OCI-LY7 (cell line): Measurements from ENCODE around the gene POU2F3. TPM values are rescaled to one million over a fixed set of nuclear protein-coding genes. Genes with fewer than 3 reads are reported as not detected.

Experiments used
- BruUV-seq: library from RNA; stranded (reverse); fragments of 400-500 nt; replicated peaks from 2 replicates; lab custom pipeline; 2021; lab: Mats Ljungman, UMichigan
- CTCF ChIA-PET: fragments of 300-600 bp; sonication (Branson Sonifier 250); formaldehyde crosslinking; loops from one replicate; lab custom pipeline; 2022; ENCODE audit warnings: antibody characterized with exemption; ENCODE audit not compliant: unreplicated experiment; lab: Charles Lee
- POLR2A ChIA-PET: fragments of 300-600 bp; sonication (Branson Sonifier 250); formaldehyde crosslinking; loops from one replicate; lab custom pipeline; 2022; ENCODE audit warnings: antibody characterized with exemption; lab: Charles Lee
- DNase-seq: peaks from one replicate; pipeline ENCODE4 v3.0.0-alpha.2; 2015; ENCODE audit warnings: low spot score
- H2AFZ ChIP-seq: fragments of 200-600 bp; sonication (generic), shearing (Covaris generic); 2 replicates; pipeline ENCODE4 v1.6.1; 2014; ENCODE audit warnings: mild to moderate bottlenecking, antibody characterized with exemption, low read length, moderate library complexity
- H3K27ac ChIP-seq: fragments of 200-600 bp; sonication (generic); 2 replicates; pipeline ENCODE4 v1.5.1; 2014; ENCODE audit warnings: mixed run types, low read depth, mild to moderate bottlenecking, moderate library complexity, low read length, inconsistent platforms; ENCODE audit not compliant: poor library complexity, severe bottlenecking
- H3K36me3 ChIP-seq: fragments of 200-600 bp; sonication (generic); 2 replicates; pipeline ENCODE4 v1.6.1; 2014; ENCODE audit warnings: mild to moderate bottlenecking, antibody characterized with exemption, low read length, moderate library complexity, mixed read lengths; ENCODE audit not compliant: insufficient read depth
- H3K4me1 ChIP-seq: fragments of 200-600 bp; sonication (generic); 2 replicates; pipeline ENCODE4 v1.5.1; 2014; ENCODE audit warnings: mild to moderate bottlenecking, low read length; ENCODE audit not compliant: insufficient read depth, poor library complexity, severe bottlenecking
- H3K4me2 ChIP-seq: fragments of 200-600 bp; sonication (generic); 2 replicates; pipeline ENCODE4 v1.6.1; 2014; ENCODE audit warnings: mild to moderate bottlenecking, low read length
- H3K4me3 ChIP-seq: fragments of 200-600 bp; sonication (generic); 2 replicates; pipeline ENCODE4 v1.5.1; 2014; ENCODE audit warnings: mild to moderate bottlenecking, low read depth, low read length; ENCODE audit not compliant: poor library complexity, severe bottlenecking
- H3K79me2 ChIP-seq: fragments of 200-600 bp; sonication (generic); 2 replicates; pipeline ENCODE4 v1.6.1; 2016; ENCODE audit warnings: low read depth, mild to moderate bottlenecking, low read length, moderate library complexity, mixed read lengths; ENCODE audit not compliant: insufficient read depth
- H3K9me2 ChIP-seq: fragments of 200-600 bp; sonication (generic); 2 replicates; pipeline ENCODE4 v1.6.1; 2016; ENCODE audit warnings: mild to moderate bottlenecking, low read length, mixed read lengths; ENCODE audit not compliant: insufficient read depth
- H3K9me3 ChIP-seq: fragments of 200-600 bp; sonication (generic); 2 replicates; pipeline ENCODE4 v1.6.1; 2014; ENCODE audit warnings: mild to moderate bottlenecking, mixed run types, low read length, mixed read lengths
- H4K20me1 ChIP-seq: fragments of 200-600 bp; sonication (generic); 2 replicates; pipeline ENCODE4 v1.6.1; 2014; ENCODE audit warnings: mild to moderate bottlenecking, antibody characterized with exemption, low read length, moderate library complexity, mixed read lengths; ENCODE audit not compliant: insufficient read depth
- EZH2phosphoT487 ChIP-seq: fragments of 200-600 bp; sonication (generic); IDR thresholded peaks from 2 replicates; pipeline ENCODE4 v1.6.1; 2018; ENCODE audit warnings: low read depth, borderline replicate concordance, mild to moderate bottlenecking, mixed run types, antibody characterized with exemption, low read length, moderate library complexity, mixed read lengths
- intact Hi-C: fragments of 100-400 bp; cut with micrococcal nuclease; formaldehyde crosslinking; loops from one replicate; pipeline ENCODE4 v1.10.0; 2022; ENCODE audit not compliant: unreplicated experiment
- total RNA-seq, 2 experiments: library from RNA; depleted of rRNA in 1 of 2; stranded (reverse); fragments of >200 nt in 1 of 2; shearing (Covaris generic) in 1 of 2; gene quantifications; 2 replicates each; pipeline ENCODE4 v1.2.3, GENCODE V29; 2014 to 2022
- TF ChIP-seq, protein P1 (sequence below): fragments of 200-600 bp; sonication (generic); conservative IDR thresholded peaks from 2 replicates; pipeline ENCODE4 v1.5.1; 2014; ENCODE audit warnings: mild to moderate bottlenecking, antibody characterized with exemption, low read length, moderate library complexity, mixed read lengths

Gene POU2F3
- total RNA-seq, 2 experiments from 2014 or later = 0.16 TPM; not detected in 1

DNA sequence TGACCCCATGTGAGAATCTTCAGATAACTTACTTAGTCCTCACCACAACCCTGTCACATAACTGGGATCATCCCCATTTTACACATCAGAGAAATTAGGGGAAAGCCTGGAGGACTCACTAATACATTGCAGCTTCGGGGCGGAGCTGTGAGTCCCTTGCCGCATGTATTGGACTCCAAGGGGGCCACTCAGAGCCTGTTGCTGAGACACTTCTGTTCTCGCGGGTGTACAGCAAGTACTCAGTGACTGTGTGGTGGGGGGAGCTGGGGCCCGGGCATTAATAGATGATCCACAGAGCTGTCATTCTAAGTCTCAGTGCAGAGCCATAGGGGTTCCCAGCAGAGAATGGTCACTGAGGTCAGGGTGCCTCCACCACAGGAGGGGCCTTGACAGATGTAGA is 15.6 kb upstream of the POU2F3 start:
- DNase-seq = no peak
- CTCF ChIA-PET = no interaction called here
- Histone ChIP-seq H2AFZ (no peak overlapping the region; the same call in 1 of the 2 replicates), H4K20me1 (no peaks in the 10 kb centered on the region), H3K36me3 (no peaks in the 10 kb centered on the region), H3K27ac (no peak overlapping the region), H3K4me1 (peaks cover 10% of the 10 kb centered on the region), H3K9me3 (no peaks in the 10 kb centered on the region), H3K79me2 (no peaks in the 10 kb centered on the region), H3K9me2 (no peaks in the 10 kb centered on the region), H3K4me3 (no peak overlapping the region), H3K4me2 (0 out of 2 replicates have a peak overlapping the region, but pooled peaks have one; percentile 9)
- BruUV-seq = no TSS peak
- POLR2A ChIA-PET = no interaction called here
- TF ChIP-seq, protein P1, sequence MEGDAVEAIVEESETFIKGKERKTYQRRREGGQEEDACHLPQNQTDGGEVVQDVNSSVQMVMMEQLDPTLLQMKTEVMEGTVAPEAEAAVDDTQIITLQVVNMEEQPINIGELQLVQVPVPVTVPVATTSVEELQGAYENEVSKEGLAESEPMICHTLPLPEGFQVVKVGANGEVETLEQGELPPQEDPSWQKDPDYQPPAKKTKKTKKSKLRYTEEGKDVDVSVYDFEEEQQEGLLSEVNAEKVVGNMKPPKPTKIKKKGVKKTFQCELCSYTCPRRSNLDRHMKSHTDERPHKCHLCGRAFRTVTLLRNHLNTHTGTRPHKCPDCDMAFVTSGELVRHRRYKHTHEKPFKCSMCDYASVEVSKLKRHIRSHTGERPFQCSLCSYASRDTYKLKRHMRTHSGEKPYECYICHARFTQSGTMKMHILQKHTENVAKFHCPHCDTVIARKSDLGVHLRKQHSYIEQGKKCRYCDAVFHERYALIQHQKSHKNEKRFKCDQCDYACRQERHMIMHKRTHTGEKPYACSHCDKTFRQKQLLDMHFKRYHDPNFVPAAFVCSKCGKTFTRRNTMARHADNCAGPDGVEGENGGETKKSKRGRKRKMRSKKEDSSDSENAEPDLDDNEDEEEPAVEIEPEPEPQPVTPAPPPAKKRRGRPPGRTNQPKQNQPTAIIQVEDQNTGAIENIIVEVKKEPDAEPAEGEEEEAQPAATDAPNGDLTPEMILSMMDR = no peak
- intact Hi-C loops = no loop called here

GRCh38 chr11:120224972-120225909 is 14.7 kb upstream of the POU2F3 start:
- intact Hi-C loops = no loop called here
- Histone ChIP-seq H3K79me2 (no peaks in the 10 kb centered on the region), H3K4me2 (peak overlapping the region; percentile 9; the same call in 1 of the 2 replicates), H3K27ac (no peak overlapping the region), H2AFZ (peak overlapping the region; percentile 17; the same call in 1 of the 2 replicates), H3K9me3 (no peaks in the 10 kb centered on the region), H4K20me1 (no peaks in the 10 kb centered on the region), H3K36me3 (no peaks in the 10 kb centered on the region), H3K9me2 (no peaks in the 10 kb centered on the region), H3K4me1 (peaks cover 10% of the 10 kb centered on the region), H3K4me3 (no peak overlapping the region)
- no TSS peak for BruUV-seq
- ChIA-PET CTCF (no interaction called here), POLR2A (no interaction called here)
- peak; percentile 39 for DNase-seq
- TF ChIP-seq, protein P1 = no peak
- no peak for TF ChIP-seq EZH2phosphoT487

DNA sequence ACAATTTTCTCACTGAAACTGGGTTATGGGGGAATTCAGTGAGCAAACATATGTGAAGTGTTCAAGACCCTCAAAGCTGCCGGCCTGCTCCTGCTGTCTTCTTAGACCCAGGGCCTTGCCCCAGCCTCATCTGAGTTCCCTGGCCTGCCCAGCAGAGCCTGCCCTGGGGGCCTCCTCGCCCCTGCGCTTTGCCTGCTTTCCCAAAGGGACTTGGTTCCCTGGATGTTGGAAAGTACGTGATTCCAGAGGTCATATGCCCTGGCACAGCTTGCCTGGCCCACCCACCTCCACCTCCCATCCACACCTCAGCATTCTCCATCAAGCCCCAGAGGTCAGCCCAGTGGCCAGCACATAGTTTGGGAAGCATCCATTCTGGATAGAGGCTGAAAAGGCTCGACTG is 13.7 kb upstream of the POU2F3 start:
- intact Hi-C loops = no loop called here
- Histone ChIP-seq H3K36me3 (no peaks in the 10 kb centered on the region), H4K20me1 (no peaks in the 10 kb centered on the region), H3K27ac (no peak overlapping the region), H3K9me2 (no peaks in the 10 kb centered on the region), H3K79me2 (no peaks in the 10 kb centered on the region), H3K4me1 (peaks cover 10% of the 10 kb centered on the region), H3K4me2 (no peak overlapping the region), H2AFZ (no peak overlapping the region), H3K9me3 (no peaks in the 10 kb centered on the region), H3K4me3 (no peak overlapping the region)
- ChIA-PET CTCF (no interaction called here), POLR2A (no interaction called here)
- BruUV-seq = no TSS peak
- DNase-seq = no peak
- TF ChIP-seq, protein P1 = no peak
- no peak for TF ChIP-seq EZH2phosphoT487
